GM18498 (cell line): ENCODE results near the gene PHACTR4.
"Not testable (repeated sequence)": the region's sequence is repeated elsewhere in the genome, so short reads cannot be mapped to it uniquely, and the experiment has no call there.

ENCODE experiments used
- ATAC-seq: cut with Tn5 transposase; IDR thresholded peaks from one replicate; pipeline ENCODE4 v1.9.1; 2021; ENCODE audit warnings: mild to moderate bottlenecking, moderate library complexity; ENCODE audit not compliant: unreplicated experiment

The PHACTR4 gene

DNA sequence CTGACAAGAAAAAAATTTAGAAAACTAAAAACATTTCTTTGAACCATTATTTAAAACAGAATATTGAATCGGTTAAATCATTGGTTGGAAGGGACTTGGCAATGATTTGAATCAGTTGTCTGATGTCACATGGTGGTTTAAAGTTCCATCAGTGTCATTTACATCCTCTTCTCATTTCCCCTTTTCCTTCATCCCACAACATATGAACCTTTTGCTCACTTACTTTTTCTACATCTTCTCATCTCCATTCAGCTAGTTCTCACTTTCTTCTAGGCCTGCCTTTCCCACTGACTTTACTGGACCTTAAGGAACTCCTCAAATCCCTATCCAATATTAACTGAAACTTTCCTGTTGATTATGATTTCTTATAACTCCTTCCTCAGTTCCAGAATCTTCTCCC, 58.5 kb downstream of the PHACTR4 start:
- no peak for ATAC-seq

- no peak for ATAC-seq
Measured at GRCh38 chr1:28428990-28429520, 59.5 kb downstream of the PHACTR4 start.

GRCh38 chr1:28436211-28436769, 66.8 kb downstream of the PHACTR4 start:
- no peak for ATAC-seq

DNA sequence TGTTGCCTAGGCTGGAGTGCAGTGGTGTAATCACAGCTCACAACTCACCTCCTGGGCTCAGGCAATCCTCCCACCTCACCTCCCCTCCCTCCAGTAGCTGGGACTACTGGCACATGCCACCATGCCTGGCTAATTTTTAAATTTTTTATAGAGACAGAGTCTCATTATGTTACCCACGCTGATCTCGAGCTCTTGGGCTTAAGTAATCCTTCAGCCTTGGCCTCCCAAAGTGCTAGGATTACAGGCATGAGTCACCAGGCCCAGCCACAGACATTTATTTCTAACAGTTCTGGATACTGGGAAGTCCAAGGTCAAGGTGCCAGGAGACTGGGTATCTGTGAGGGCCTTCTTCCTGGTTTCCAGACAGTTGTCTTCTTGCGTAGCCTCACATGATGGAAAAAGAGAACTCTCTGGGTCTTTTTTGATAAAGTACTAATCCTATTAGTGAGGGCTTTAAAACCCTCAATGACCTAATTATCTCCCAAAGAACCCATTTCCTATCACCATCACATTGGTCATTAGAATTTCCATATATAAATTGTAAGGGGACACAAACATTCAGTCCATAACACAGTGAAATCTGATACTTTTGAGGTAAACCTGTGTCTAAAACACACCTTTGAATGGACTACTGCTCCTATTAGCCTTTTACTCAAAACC, 67.9 kb downstream of the PHACTR4 start:
- no peak for ATAC-seq

GRCh38 chr1:28437924-28438699, 68.6 kb downstream of the PHACTR4 start:
- no peak for ATAC-seq

- no peak for ATAC-seq
Measured at GRCh38 chr1:28439320-28439719, 69.8 kb downstream of the PHACTR4 start.

GRCh38 chr1:28441674-28442073, 72.1 kb downstream of the PHACTR4 start:
- ATAC-seq: no peak

- ATAC-seq: no peak
Measured at GRCh38 chr1:28443550-28443949, 74.0 kb downstream of the PHACTR4 start.

GRCh38 chr1:28447679-28448078, 78.1 kb downstream of the PHACTR4 start:
- no peak for ATAC-seq

- ATAC-seq: not testable (repeated sequence)
Measured at GRCh38 chr1:28448094-28448611, 78.6 kb downstream of the PHACTR4 start.

GRCh38 chr1:28449904-28450303, 80.4 kb downstream of the PHACTR4 start:
- no peak for ATAC-seq

GRCh38 chr1:28450561-28450960, 81.0 kb downstream of the PHACTR4 start:
- no peak for ATAC-seq

DNA sequence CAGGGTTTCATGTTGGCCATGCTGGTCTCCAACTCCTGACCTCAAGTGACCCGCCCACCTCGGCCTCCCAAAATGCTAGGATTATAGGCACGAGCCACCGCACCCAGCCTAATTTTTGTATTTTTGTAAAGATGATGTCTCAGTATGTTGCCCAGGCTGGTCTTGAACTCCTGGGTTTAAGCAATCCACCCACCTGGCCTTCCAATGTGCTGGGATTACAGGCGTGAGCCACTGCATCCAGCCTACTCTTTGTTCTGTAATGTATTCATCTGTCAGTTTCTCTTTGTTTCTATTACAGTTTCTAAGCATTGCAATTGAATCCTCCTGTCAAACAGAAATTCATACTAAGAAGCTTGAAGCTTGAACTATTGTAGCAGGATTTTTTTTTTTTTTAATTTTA, 81.5 kb downstream of the PHACTR4 start:
- ATAC-seq: no peak

DNA sequence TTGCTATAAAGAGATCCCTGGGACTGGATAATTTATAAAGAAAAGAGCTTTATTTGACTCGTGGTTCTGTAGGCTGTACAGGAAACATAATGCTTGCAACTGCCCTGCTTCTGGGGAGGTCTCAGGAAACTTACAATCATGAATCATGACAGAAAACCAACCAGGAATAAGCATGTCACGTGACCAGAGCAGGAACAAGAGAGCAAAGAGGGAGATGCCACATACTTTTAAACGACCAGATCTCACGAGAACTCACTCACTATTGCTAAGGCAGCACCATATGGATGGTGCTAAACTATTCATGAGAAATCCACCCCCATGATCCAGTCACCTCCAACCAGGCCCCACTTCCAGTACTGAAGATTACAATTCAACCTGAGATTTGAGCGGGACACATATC, 86.5 kb downstream of the PHACTR4 start:
- no peak for ATAC-seq

DNA sequence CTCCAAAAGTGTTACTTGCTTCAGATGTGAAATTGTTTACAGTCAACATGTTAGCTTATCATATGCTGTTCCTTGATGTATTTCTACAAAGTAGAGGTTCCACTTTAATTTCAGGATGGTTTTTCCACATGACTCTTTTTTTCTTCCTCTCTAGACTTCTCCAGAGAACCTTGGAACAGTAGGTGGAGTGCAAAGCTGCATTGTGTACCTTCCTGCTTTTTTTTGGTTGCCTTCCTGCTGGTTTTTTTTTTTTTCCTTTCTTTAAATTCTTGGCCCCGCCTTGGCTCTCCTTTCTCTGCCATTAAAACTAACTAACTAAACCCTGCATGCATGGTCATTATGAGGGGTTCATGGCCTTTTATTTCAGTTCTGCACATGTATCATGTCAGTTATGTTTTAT, 88.1 kb downstream of the PHACTR4 start:
- no peak for ATAC-seq

DNA sequence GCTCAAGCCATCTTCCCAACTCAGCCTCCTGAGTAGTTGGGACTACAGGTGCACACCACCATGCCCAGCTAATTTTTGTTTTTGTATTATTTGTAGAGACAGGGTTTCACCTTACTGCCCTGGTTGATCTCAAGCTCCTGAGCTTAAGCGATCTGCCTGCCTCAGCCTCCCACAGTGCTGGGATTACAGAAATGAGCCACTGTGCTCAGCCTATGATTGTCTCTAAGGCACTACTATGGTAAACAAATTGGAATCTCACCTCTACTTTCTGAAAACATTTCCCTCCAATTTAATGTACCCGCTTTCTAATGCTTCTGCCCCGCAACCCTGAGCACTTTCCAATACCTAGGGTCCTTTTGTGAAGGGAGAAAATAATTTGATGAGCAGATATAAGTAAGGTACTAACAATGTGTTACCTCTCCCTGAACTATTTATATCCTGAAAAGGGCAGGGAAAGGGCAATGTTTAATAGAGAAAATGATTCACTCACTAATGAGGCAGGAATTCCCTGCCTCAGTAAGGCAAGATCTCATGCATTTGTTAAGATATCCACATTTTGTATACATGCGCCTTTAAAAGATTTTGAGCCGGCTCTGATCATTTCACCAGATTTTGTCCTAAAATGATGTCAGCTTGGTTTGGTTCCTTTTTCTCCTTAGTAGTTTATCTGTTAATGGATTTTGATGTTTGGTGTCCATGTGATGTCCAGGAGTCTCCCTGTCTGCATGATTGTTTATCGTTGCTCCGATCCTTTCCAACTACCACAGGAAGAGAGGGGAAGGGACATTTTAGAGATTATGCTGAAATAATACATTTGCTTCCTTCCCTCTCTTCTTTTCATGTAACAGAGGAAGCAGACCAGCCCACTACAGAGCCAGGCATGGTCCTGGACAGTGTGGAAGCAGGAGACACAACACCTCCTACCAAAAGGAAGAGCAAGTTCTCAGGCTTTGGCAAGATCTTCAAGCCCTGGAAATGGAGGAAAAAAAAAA, 89.0 kb downstream of the PHACTR4 start:
- no peak for ATAC-seq

- ATAC-seq: no peak
Measured at GRCh38 chr1:28466226-28466778, 96.8 kb downstream of the PHACTR4 start.

- no peak for ATAC-seq
Measured at GRCh38 chr1:28470146-28470545, 100.6 kb downstream of the PHACTR4 start.

DNA sequence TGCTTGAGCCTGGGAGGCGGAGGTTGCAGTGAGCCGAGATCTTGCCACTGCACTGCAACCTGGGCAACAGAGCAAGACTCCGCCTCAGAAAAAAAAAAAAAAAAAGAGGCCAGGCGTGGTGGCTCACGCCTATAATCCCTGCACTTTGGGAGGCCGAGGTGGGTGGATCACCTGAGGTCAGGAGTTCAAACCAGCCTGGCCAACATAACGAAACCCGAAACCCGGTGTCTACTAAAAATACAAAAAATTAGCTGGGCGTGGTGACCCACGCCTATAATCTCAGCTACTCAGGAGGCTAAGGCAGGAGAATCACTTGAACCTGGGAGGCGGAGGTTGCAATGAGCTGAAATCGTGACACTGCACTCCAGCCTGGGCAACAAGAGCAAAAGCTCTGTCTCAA, 110.0 kb downstream of the PHACTR4 start:
- ATAC-seq: not testable (repeated sequence)

DNA sequence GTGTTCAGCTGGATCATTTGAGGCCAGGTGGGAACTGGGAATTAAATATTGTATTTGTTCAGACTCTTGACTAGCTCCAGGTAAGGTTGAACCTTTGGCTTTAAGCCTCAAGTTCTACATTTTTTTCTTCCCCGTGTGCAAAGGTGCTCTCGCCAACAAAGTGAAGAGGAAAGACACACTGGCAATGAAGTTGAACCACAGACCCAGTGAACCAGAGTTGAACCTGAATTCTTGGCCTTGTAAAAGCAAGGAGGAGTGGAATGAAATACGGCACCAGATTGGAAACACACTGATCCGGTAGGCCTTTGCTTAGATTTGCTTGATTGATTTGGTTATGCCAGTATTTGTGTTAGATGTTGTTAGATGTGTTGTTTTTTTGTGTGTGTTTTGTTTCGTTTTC, 110.8 kb downstream of the PHACTR4 start:
- no peak for ATAC-seq
